ENCODE data around the gene FILIP1L.

FILIP1L gene

GRCh38 chr3:99955773-99956562, 158.3 kb downstream of the FILIP1L start:
- TF ChIP-seq ZBTB7A (IDR thresholded peaks at IDR 0.05; ENCODE audit: low read depth) (no peak), YY1 (IDR thresholded peaks at IDR 0.05; ENCODE audit: low read depth) (no peak), CEBPB (IDR thresholded peaks at IDR 0.05) (no peak), EP300 (IDR thresholded peaks at IDR 0.05; ENCODE audit: borderline replicate concordance) (no peak), TAF1 (IDR thresholded peaks at IDR 0.05; ENCODE audit: low read depth) (no peak), REST (IDR thresholded peaks at IDR 0.05; ENCODE audit: low read depth) (no peak), MAX (IDR thresholded peaks at IDR 0.05) (no peak), NFIC (IDR thresholded peaks at IDR 0.05) (no peak), RAD21 (IDR thresholded peaks at IDR 0.05; ENCODE audit: low read depth) (no peak), FOXM1 (IDR thresholded peaks at IDR 0.05; ENCODE audit: borderline replicate concordance, low read depth) (no peak), EGR1 (IDR thresholded peaks at IDR 0.05) (no peak), CREB1 (IDR thresholded peaks at IDR 0.05; ENCODE audit: low read depth) (no peak), TCF12 (IDR thresholded peaks at IDR 0.05; ENCODE audit: low read depth) (no peak), TEAD4 (IDR thresholded peaks at IDR 0.05) (no peak)
- TF ChIP-seq, protein P1, sequence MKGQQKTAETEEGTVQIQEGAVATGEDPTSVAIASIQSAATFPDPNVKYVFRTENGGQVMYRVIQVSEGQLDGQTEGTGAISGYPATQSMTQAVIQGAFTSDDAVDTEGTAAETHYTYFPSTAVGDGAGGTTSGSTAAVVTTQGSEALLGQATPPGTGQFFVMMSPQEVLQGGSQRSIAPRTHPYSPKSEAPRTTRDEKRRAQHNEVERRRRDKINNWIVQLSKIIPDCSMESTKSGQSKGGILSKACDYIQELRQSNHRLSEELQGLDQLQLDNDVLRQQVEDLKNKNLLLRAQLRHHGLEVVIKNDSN (IDR thresholded peaks at IDR 0.05): no peak

- no peak for TF ChIP-seq ZBTB7A (IDR thresholded peaks at IDR 0.05; ENCODE audit: low read depth)
Measured at GRCh38 chr3:99954914-99955644, 159.2 kb downstream of the FILIP1L start.

GRCh38 chr3:99953596-99953995, 160.7 kb downstream of the FILIP1L start:
- TF ChIP-seq YY1 (IDR thresholded peaks at IDR 0.05; ENCODE audit: low read depth): no peak
- no peak for TF ChIP-seq NFIC (IDR thresholded peaks at IDR 0.05)
- no peak for TF ChIP-seq TEAD4 (IDR thresholded peaks at IDR 0.05)
- TF ChIP-seq, protein P1 (IDR thresholded peaks at IDR 0.05): no peak
- no peak for TF ChIP-seq TAF1 (IDR thresholded peaks at IDR 0.05; ENCODE audit: low read depth)
- no peak for TF ChIP-seq MAX (IDR thresholded peaks at IDR 0.05)

GRCh38 chr3:99952306-99952705, 162.0 kb downstream of the FILIP1L start:
- TF ChIP-seq CREB1 (IDR thresholded peaks at IDR 0.05; ENCODE audit: low read depth): no peak
- no peak for TF ChIP-seq CEBPB (IDR thresholded peaks at IDR 0.05)
- TF ChIP-seq TCF12 (IDR thresholded peaks at IDR 0.05; ENCODE audit: low read depth): no peak
- no peak for TF ChIP-seq MAX (IDR thresholded peaks at IDR 0.05)
- no peak for TF ChIP-seq RAD21 (IDR thresholded peaks at IDR 0.05; ENCODE audit: low read depth)
- no peak for TF ChIP-seq TEAD4 (IDR thresholded peaks at IDR 0.05)
- no peak for TF ChIP-seq YY1 (IDR thresholded peaks at IDR 0.05; ENCODE audit: low read depth)
- TF ChIP-seq, protein P1 (IDR thresholded peaks at IDR 0.05): no peak
- TF ChIP-seq EGR1 (IDR thresholded peaks at IDR 0.05): no peak
- no peak for TF ChIP-seq ZBTB7A (IDR thresholded peaks at IDR 0.05; ENCODE audit: low read depth)
- no peak for TF ChIP-seq EP300 (IDR thresholded peaks at IDR 0.05; ENCODE audit: borderline replicate concordance)
- no peak for TF ChIP-seq TAF1 (IDR thresholded peaks at IDR 0.05; ENCODE audit: low read depth)

GRCh38 chr3:99951701-99952100, 162.6 kb downstream of the FILIP1L start:
- TF ChIP-seq RAD21 (IDR thresholded peaks at IDR 0.05; ENCODE audit: low read depth) (no peak), CREB1 (IDR thresholded peaks at IDR 0.05; ENCODE audit: low read depth) (no peak), EP300 (IDR thresholded peaks at IDR 0.05; ENCODE audit: borderline replicate concordance) (no peak), NFIC (IDR thresholded peaks at IDR 0.05) (no peak), TAF1 (IDR thresholded peaks at IDR 0.05; ENCODE audit: low read depth) (no peak), FOXM1 (IDR thresholded peaks at IDR 0.05; ENCODE audit: borderline replicate concordance, low read depth) (no peak), EGR1 (IDR thresholded peaks at IDR 0.05) (no peak), TCF12 (IDR thresholded peaks at IDR 0.05; ENCODE audit: low read depth) (no peak), MAX (IDR thresholded peaks at IDR 0.05) (no peak), YY1 (IDR thresholded peaks at IDR 0.05; ENCODE audit: low read depth) (no peak), CEBPB (IDR thresholded peaks at IDR 0.05) (no peak), TEAD4 (IDR thresholded peaks at IDR 0.05) (no peak), REST (IDR thresholded peaks at IDR 0.05; ENCODE audit: low read depth) (no peak), ZBTB7A (IDR thresholded peaks at IDR 0.05; ENCODE audit: low read depth) (no peak)
- TF ChIP-seq, protein P1 (IDR thresholded peaks at IDR 0.05): no peak
